Ishikawa (cell line): ENCODE data around the gene NDST3.

Experiments
- CEBPB ChIP-seq: IDR thresholded peaks from 2 replicates; pipeline ENCODE4 v1.6.1; 2012
- CREB1 ChIP-seq: IDR thresholded peaks from 2 replicates; pipeline ENCODE4 v1.6.1; 2012; ENCODE audit warnings: low read depth
- EGR1 ChIP-seq: IDR thresholded peaks from 2 replicates; pipeline ENCODE4 v1.6.1; 2012
- EP300 ChIP-seq: IDR thresholded peaks from 2 replicates; pipeline ENCODE4 v1.6.1; 2012; ENCODE audit warnings: borderline replicate concordance
- FOXM1 ChIP-seq: IDR thresholded peaks from 2 replicates; pipeline ENCODE4 v1.6.1; 2012; ENCODE audit warnings: low read depth, borderline replicate concordance
- MAX ChIP-seq: IDR thresholded peaks from 2 replicates; pipeline ENCODE4 v1.6.1; 2012
- NFIC ChIP-seq: IDR thresholded peaks from 2 replicates; pipeline ENCODE4 v1.6.1; 2012
- RAD21 ChIP-seq: IDR thresholded peaks from 2 replicates; pipeline ENCODE4 v1.6.1; 2012; ENCODE audit warnings: low read depth
- REST ChIP-seq: IDR thresholded peaks from 2 replicates; pipeline ENCODE4 v1.6.1; 2012; ENCODE audit warnings: low read depth, mild to moderate bottlenecking
- TAF1 ChIP-seq: IDR thresholded peaks from 2 replicates; pipeline ENCODE4 v1.6.1; 2012; ENCODE audit warnings: low read depth, mild to moderate bottlenecking
- TCF12 ChIP-seq: IDR thresholded peaks from 2 replicates; pipeline ENCODE4 v1.6.1; 2012; ENCODE audit warnings: low read depth
- TEAD4 ChIP-seq: IDR thresholded peaks from 2 replicates; pipeline ENCODE4 v1.6.1; 2012
- USF1 ChIP-seq: IDR thresholded peaks from 2 replicates; pipeline ENCODE4 v1.6.1; 2012
- YY1 ChIP-seq: IDR thresholded peaks from 2 replicates; pipeline ENCODE4 v1.6.1; 2012; ENCODE audit warnings: low read depth
- ZBTB7A ChIP-seq: IDR thresholded peaks from 2 replicates; pipeline ENCODE4 v1.6.1; 2012; ENCODE audit warnings: low read depth

The NDST3 gene

GRCh38 chr4:118290951-118291350 lies 256.7 kb downstream of the NDST3 start:
- TF ChIP-seq TEAD4 (no peak), YY1 (no peak), TCF12 (no peak), CEBPB (no peak), USF1 (no peak), FOXM1 (no peak), ZBTB7A (no peak), REST (no peak), NFIC (no peak), EGR1 (no peak), RAD21 (no peak)

GRCh38 chr4:118296729-118297128 lies 262.4 kb downstream of the NDST3 start:
- TF ChIP-seq TAF1 (no peak), ZBTB7A (no peak), FOXM1 (no peak), TCF12 (no peak), EP300 (no peak), REST (no peak), MAX (no peak), NFIC (no peak), CEBPB (no peak), RAD21 (no peak), YY1 (no peak), CREB1 (no peak), TEAD4 (no peak), EGR1 (no peak)

GRCh38 chr4:118307643-118308042 lies 273.4 kb downstream of the NDST3 start:
- TF ChIP-seq TEAD4 (no peak), EP300 (no peak), TCF12 (no peak), RAD21 (no peak), CREB1 (no peak), FOXM1 (no peak), NFIC (no peak)
